IMR-90 (cell line): ENCODE results near the gene QKI. TPM values are rescaled to one million over a fixed set of nuclear protein-coding genes. Genes with fewer than 3 reads are reported as not detected.

Experiments used
- ATAC-seq: fragments of 200-7000 bp; cut with Tn5 transposase; 2 replicates; pipeline ENCODE4 v1.9.1; 2020; ENCODE audit warnings: low read depth, mild to moderate bottlenecking, moderate library complexity
- BruUV-seq: library from RNA; stranded (reverse); fragments of 400-500 nt; replicated peaks from 2 replicates; lab custom pipeline; 2021; lab: Mats Ljungman, UMichigan
- CTCF ChIA-PET: fragments of 300-600 bp; formaldehyde crosslinking; extraction: SDS; loops from one replicate; lab custom pipeline; 2021; ENCODE audit warnings: antibody characterized with exemption; lab: Yijun Ruan, JAX
- POLR2A ChIA-PET: fragments of 300-600 bp; sonication (Branson Sonifier 250); formaldehyde crosslinking; loops from one replicate; lab custom pipeline; 2022; ENCODE audit warnings: antibody characterized with exemption; ENCODE audit not compliant: unreplicated experiment; lab: Charles Lee
- DNase-seq: peaks from one replicate; pipeline ENCODE4 v3.0.0; 2013
- H2AFZ ChIP-seq: replicated peaks from 2 replicates; pipeline ENCODE3; 2013; ENCODE audit warnings: low read length, mild to moderate bottlenecking; ENCODE audit not compliant: poor library complexity
- H2AK5ac ChIP-seq: 2 replicates; pipeline ENCODE4 v1.6.1; 2013; ENCODE audit warnings: low read depth, low read length, inconsistent platforms
- H2AK9ac ChIP-seq: replicated peaks from 2 replicates; pipeline ENCODE3; 2013; ENCODE audit warnings: mild to moderate bottlenecking, low read depth, low read length, moderate library complexity; ENCODE audit not compliant: poor library complexity
- H2BK120ac ChIP-seq: 2 replicates; pipeline ENCODE4 v1.6.1; 2013; ENCODE audit warnings: low read depth, low read length, inconsistent platforms
- H2BK15ac ChIP-seq: 3 replicates; pipeline ENCODE4 v1.6.1; 2013; ENCODE audit warnings: low read depth, low read length, inconsistent platforms
- H2BK20ac ChIP-seq: 2 replicates; pipeline ENCODE4 v1.6.1; 2013; ENCODE audit warnings: low read depth, mild to moderate bottlenecking, inconsistent platforms, low read length, moderate library complexity
- H2BK5ac ChIP-seq: 2 replicates; pipeline ENCODE4 v1.6.1; 2013; ENCODE audit warnings: mild to moderate bottlenecking, low read depth, low read length, inconsistent platforms; ENCODE audit not compliant: poor library complexity, severe bottlenecking
- H3K14ac ChIP-seq: replicated peaks from 2 replicates; pipeline ENCODE4 v1.6.1; 2013; ENCODE audit warnings: low read depth, low read length, inconsistent platforms
- H3K18ac ChIP-seq: 2 replicates; pipeline ENCODE4 v1.6.1; 2013; ENCODE audit warnings: low read depth, low read length, control low read depth
- H3K23ac ChIP-seq: 2 replicates; pipeline ENCODE4 v1.6.1; 2013; ENCODE audit warnings: low read depth, low read length, inconsistent platforms
- H3K27ac ChIP-seq: 2 replicates; pipeline ENCODE4 v1.5.1; 2013; ENCODE audit warnings: mild to moderate bottlenecking, control low read depth, low read length; ENCODE audit not compliant: insufficient read depth
- H3K27me3 ChIP-seq: 2 replicates; pipeline ENCODE4 v1.6.1; 2013; ENCODE audit warnings: low read length; ENCODE audit not compliant: control insufficient read depth, insufficient read depth
- H3K36me3 ChIP-seq: 2 replicates; pipeline ENCODE4 v1.6.1; 2013; ENCODE audit warnings: low read length, mixed read lengths; ENCODE audit not compliant: control insufficient read depth, insufficient read depth
- H3K4ac ChIP-seq: 2 replicates; pipeline ENCODE4 v1.6.1; 2013; ENCODE audit warnings: low read depth, low read length, inconsistent platforms
- H3K4me1 ChIP-seq: 2 replicates; pipeline ENCODE4 v1.6.1; 2013; ENCODE audit warnings: low read length, mixed read lengths; ENCODE audit not compliant: control insufficient read depth, insufficient read depth
- H3K4me2 ChIP-seq: 2 replicates; pipeline ENCODE4 v1.6.1; 2013; ENCODE audit warnings: low read depth, mild to moderate bottlenecking, control low read depth, low read length, moderate library complexity
- H3K4me3 ChIP-seq: 2 replicates; pipeline ENCODE4 v1.5.1; 2013; ENCODE audit warnings: low read depth, mild to moderate bottlenecking, control low read depth, low read length, moderate library complexity; ENCODE audit not compliant: insufficient read depth
- H3K56ac ChIP-seq: 2 replicates; pipeline ENCODE4 v1.6.1; 2013; ENCODE audit warnings: low read length, inconsistent platforms; ENCODE audit not compliant: insufficient read depth; ENCODE audit errors: extremely low read depth
- H3K79me1 ChIP-seq, 2 experiments: 2 replicates each; pipeline ENCODE4 v1.6.1; 2013; ENCODE audit warnings: low read length in 2 of 2, inconsistent platforms in 1 of 2, low read depth in 1 of 2
- H3K9ac ChIP-seq: 2 replicates; pipeline ENCODE4 v1.6.1; 2013; ENCODE audit warnings: low read depth, low read length, control low read depth
- H3K9me1 ChIP-seq: 2 replicates; pipeline ENCODE4 v1.6.1; 2013; ENCODE audit warnings: low read length, inconsistent platforms; ENCODE audit not compliant: insufficient read depth
- H3K9me3 ChIP-seq: 2 replicates; pipeline ENCODE4 v1.6.1; 2013; ENCODE audit warnings: low read length; ENCODE audit not compliant: control insufficient read depth, insufficient read depth
- H4K20me1 ChIP-seq: 2 replicates; pipeline ENCODE4 v1.6.1; 2013; ENCODE audit warnings: low read length, inconsistent platforms; ENCODE audit not compliant: insufficient read depth
- H4K5ac ChIP-seq: 2 replicates; pipeline ENCODE4 v1.6.1; 2013; ENCODE audit warnings: mild to moderate bottlenecking, low read depth, low read length, control low read depth
- H4K8ac ChIP-seq, 2 experiments: 2 replicates each; pipeline ENCODE4 v1.6.1; 2013; ENCODE audit warnings: low read depth in 2 of 2, low read length in 2 of 2, control low read depth in 1 of 2, inconsistent platforms in 1 of 2
- H4K91ac ChIP-seq: 2 replicates; pipeline ENCODE4 v1.6.1; 2013; ENCODE audit warnings: low read depth, low read length, inconsistent platforms; ENCODE audit not compliant: insufficient read depth
- BHLHE40 ChIP-seq: fragments of 150-350 bp; IDR thresholded peaks from 2 replicates; pipeline ENCODE4 v1.6.1; 2016; ENCODE audit warnings: mild to moderate bottlenecking, low read depth, low read length
- ELK1 ChIP-seq: fragments of 150-350 bp; IDR thresholded peaks from 2 replicates; pipeline ENCODE4 v1.6.1; 2016; ENCODE audit warnings: low read depth, mild to moderate bottlenecking, low read length, moderate library complexity, borderline replicate concordance
- RCOR1 ChIP-seq: IDR thresholded peaks from 2 replicates; pipeline ENCODE4 v1.6.1; 2012; ENCODE audit warnings: mild to moderate bottlenecking, low read length, improper control_type of control experiment; ENCODE audit not compliant: insufficient replicate concordance
- WGBS, 2 experiments: methylation state at CpG; one replicate each; pipeline versions ENCODE4 v1.1.5 to v1.1.7; 2013; ENCODE audit warnings: missing lambda C conversion rate in 2 of 2; ENCODE audit not compliant: insufficient read length in 1 of 2; ENCODE audit errors: extremely low coverage in 2 of 2; 5-methylcytosine and 5-hydroxymethylcytosine counted together
- dilution Hi-C: fragments of 300-500 bp; cut with HindIII; formaldehyde crosslinking; loops from one replicate; pipeline ENCODE4 v1.14.3; 2018; ENCODE audit warnings: low sequenced_read_pairs; ENCODE audit not compliant: unreplicated experiment
- in situ Hi-C: fragments of 300-500 bp; cut with MboI; formaldehyde crosslinking; loops from 3 replicates; pipeline ENCODE4 v1.14.3; 2019; ENCODE audit warnings: low sequenced_read_pairs, inconsistent platforms, mixed read lengths
- intact Hi-C: fragments of 100-400 bp; cut with micrococcal nuclease; formaldehyde crosslinking; loops from 2 replicates; pipeline ENCODE4 v1.10.0; 2022
- polyA plus RNA-seq, 3 experiments: library from polyadenylated mRNA; depleted of rRNA; stranded (reverse); fragments of >200 nt; gene quantifications; 2 replicates each; pipeline ENCODE4 v1.2.3, GENCODE V29; 2012; ENCODE audit warnings: low replicate concordance in 1 of 3
- total RNA-seq: library from RNA; depleted of rRNA; stranded (reverse); fragments of >200 nt; gene quantifications from 2 replicates; pipeline ENCODE4 v1.2.3, GENCODE V29; 2012

QKI gene
- total and polyA plus RNA-seq, 2 of the 4 experiments (the other 2 are of a cell fraction) = 112 to 232 TPM

- CTCF ChIA-PET = interaction anchor here (0.9 kb wide), 1 partner anchor 17 kb away, joined by 4 read pairs; no protein-coding TSS in a partner anchor
- Histone ChIP-seq H3K14ac (no peak overlapping the region), H4K8ac (no peak overlapping the region), H3K79me1 (peaks cover 10% of the 10 kb centered on the region in 2 experiments; a peak in 3 of 4 replicates), H3K27me3 (no peaks in the 10 kb centered on the region), H2BK120ac (no peak overlapping the region), H4K20me1 (no peaks in the 10 kb centered on the region), H3K9me1 (no peaks in the 10 kb centered on the region), H3K4me2 (no peak overlapping the region), H2AFZ (no peak overlapping the region), H2BK15ac (no peak overlapping the region), H2AK5ac (no peak overlapping the region), H3K4ac (no peak overlapping the region), H3K56ac (no peak overlapping the region), H3K18ac (no peak overlapping the region), H3K4me3 (no peak overlapping the region), H2BK5ac (no peak overlapping the region), H3K27ac (no peak overlapping the region), H3K9ac (no peak overlapping the region), H3K36me3 (peaks cover 13% of the 10 kb centered on the region), H2AK9ac (no peak overlapping the region), H3K9me3 (no peaks in the 10 kb centered on the region; the same call in 1 of the 2 replicates), H4K5ac (no peak overlapping the region), H4K91ac (no peak overlapping the region), H3K23ac (no peak overlapping the region), H2BK20ac (no peak overlapping the region), H3K4me1 (peaks cover 3% of the 10 kb centered on the region)
- WGBS, 2 experiments = no CpG with 5 or more reads among the region's 2 CpGs
- ATAC-seq (no peak), DNase-seq (no peak)
- intact Hi-C loops (no loop called here), dilution Hi-C loops (no loop called here), in situ Hi-C loops (no loop called here)
- POLR2A ChIA-PET = no interaction called here
- TF ChIP-seq BHLHE40 (no peak), ELK1 (no peak), RCOR1 (no peak)
- no TSS peak for BruUV-seq
Measured at GRCh38 chr6:163571730-163572129, 157.2 kb downstream of the QKI start.
